SK-N-SH treated with all-trans-retinoic acid at 6 μM for 48 hours (cell line): ENCODE data around the gene ORC3.

Experiments used
- ATAC-seq: fragments of 200-7000 bp; cut with Tn5 transposase; 3 replicates; pipeline ENCODE4 v1.9.1; 2020; ENCODE audit warnings: mild to moderate bottlenecking, moderate library complexity
- ARNTL ChIP-seq: fragments of 450-650 bp; formaldehyde crosslinking; IDR thresholded peaks from 2 replicates; pipeline ENCODE4 v1.5.0; 2020; ENCODE audit warnings: low read depth, mild to moderate bottlenecking, moderate library complexity, borderline replicate concordance
- BACH2 ChIP-seq: fragments of 250-450 bp; sonication (Bioruptor Pico); IDR thresholded peaks from 2 replicates; pipeline ENCODE4 v1.9.0; 2021; ENCODE audit warnings: mild to moderate bottlenecking, borderline replicate concordance
- CREB5 ChIP-seq: fragments of 250-450 bp; sonication (Bioruptor Pico); IDR thresholded peaks from 2 replicates; pipeline ENCODE4 v1.5.1; 2020; ENCODE audit warnings: low read depth, mild to moderate bottlenecking, moderate library complexity
- CSDC2 ChIP-seq: fragments of 250-450 bp; sonication (Bioruptor Pico); IDR thresholded peaks from 2 replicates; pipeline ENCODE4 v1.5.0; 2020; ENCODE audit warnings: mild to moderate bottlenecking, moderate library complexity
- CSRNP3 ChIP-seq: fragments of 250-450 bp; sonication (Bioruptor Pico); IDR thresholded peaks from 2 replicates; pipeline ENCODE4 v1.5.1; 2021; ENCODE audit warnings: mild to moderate bottlenecking, moderate library complexity
- GLIS3 ChIP-seq: fragments of 250-450 bp; sonication (Bioruptor Pico); IDR thresholded peaks from 2 replicates; pipeline ENCODE4 v1.5.0; 2020; ENCODE audit warnings: mild to moderate bottlenecking, moderate library complexity
- ISL1 ChIP-seq: fragments of 250-450 bp; sonication (Bioruptor Pico); IDR thresholded peaks from 2 replicates; pipeline ENCODE4 v2.1.2; 2022; ENCODE audit warnings: mild to moderate bottlenecking, moderate library complexity
- OSR1 ChIP-seq: fragments of 250-450 bp; sonication (Bioruptor Pico); IDR thresholded peaks from 2 replicates; pipeline ENCODE4 v1.8.0; 2022; ENCODE audit warnings: moderate library complexity, mild to moderate bottlenecking, inconsistent platforms
- PATZ1 ChIP-seq: fragments of 250-450 bp; sonication (Bioruptor Pico); IDR thresholded peaks from 2 replicates; pipeline ENCODE4 v1.8.0; 2020; ENCODE audit warnings: mild to moderate bottlenecking, moderate library complexity, borderline replicate concordance
- POU6F1 ChIP-seq: fragments of 250-450 bp; sonication (Bioruptor Pico); IDR thresholded peaks from 2 replicates; pipeline ENCODE4 v1.8.0; 2021; ENCODE audit warnings: low read depth, mild to moderate bottlenecking, moderate library complexity, borderline replicate concordance
- PPARA ChIP-seq: fragments of 250-450 bp; sonication (Bioruptor Pico); IDR thresholded peaks from 2 replicates; pipeline ENCODE4 v1.5.0; 2020; ENCODE audit warnings: mild to moderate bottlenecking, borderline replicate concordance
- RARB ChIP-seq: fragments of 250-450 bp; sonication (Bioruptor Pico); IDR thresholded peaks from 2 replicates; pipeline ENCODE4 v1.8.0; 2021; ENCODE audit warnings: mild to moderate bottlenecking, moderate library complexity
- SNAI2 ChIP-seq: fragments of 250-450 bp; sonication (Bioruptor Pico); IDR thresholded peaks from 2 replicates; pipeline ENCODE4 v1.5.0; 2020; ENCODE audit warnings: mild to moderate bottlenecking, moderate library complexity
- TSHZ2 ChIP-seq: fragments of 250-450 bp; sonication (Bioruptor Pico); IDR thresholded peaks from 2 replicates; pipeline ENCODE4 v1.5.0; 2020; ENCODE audit warnings: mild to moderate bottlenecking, moderate library complexity
- ZC3H10 ChIP-seq: fragments of 250-450 bp; sonication (Bioruptor Pico); IDR thresholded peaks from 2 replicates; pipeline ENCODE4 v1.5.1; 2021; ENCODE audit warnings: mild to moderate bottlenecking, moderate library complexity
- ZFP3 ChIP-seq: fragments of 250-450 bp; sonication (Bioruptor Pico); IDR thresholded peaks from 2 replicates; pipeline ENCODE4 v1.5.0; 2020; ENCODE audit warnings: mild to moderate bottlenecking, moderate library complexity
- ZFP30 ChIP-seq: fragments of 450-650 bp; formaldehyde crosslinking; IDR thresholded peaks from 2 replicates; pipeline ENCODE4 v1.5.0; 2022; ENCODE audit warnings: mild to moderate bottlenecking, moderate library complexity
- ZNF565 ChIP-seq: fragments of 450-650 bp; formaldehyde crosslinking; conservative IDR thresholded peaks from 2 replicates; pipeline ENCODE4 v1.5.0; 2020; ENCODE audit warnings: low read depth, mild to moderate bottlenecking, moderate library complexity
- ZNF8 ChIP-seq: fragments of 450-650 bp; formaldehyde crosslinking; IDR thresholded peaks from 2 replicates; pipeline ENCODE4 v1.5.0; 2020; ENCODE audit warnings: mild to moderate bottlenecking, moderate library complexity

The ORC3 gene

GRCh38 chr6:87551799-87552198 is 38.1 kb upstream of the ORC3 start (continued):
- no peak for TF ChIP-seq CSRNP3 (CRISPR knock-in tag)

- TF ChIP-seq OSR1 (CRISPR knock-in tag) (no peak), ARNTL (no peak), ZC3H10 (CRISPR knock-in tag) (no peak), ZFP3 (CRISPR knock-in tag) (no peak), SNAI2 (CRISPR knock-in tag) (no peak), CSDC2 (CRISPR knock-in tag) (no peak)
- ATAC-seq = no peak
Measured at GRCh38 chr6:87553159-87553765, 36.7 kb upstream of the ORC3 start.

GRCh38 chr6:87555506-87555905 is 34.4 kb upstream of the ORC3 start:
- no peak for TF ChIP-seq CREB5 (CRISPR knock-in tag)
- TF ChIP-seq ISL1 (CRISPR knock-in tag) = no peak
- TF ChIP-seq PATZ1 (CRISPR knock-in tag) = no peak
- no peak for TF ChIP-seq ARNTL
- no peak for TF ChIP-seq RARB (CRISPR knock-in tag)
- TF ChIP-seq CSRNP3 (CRISPR knock-in tag) = no peak
- no peak for TF ChIP-seq POU6F1 (CRISPR knock-in tag)
- TF ChIP-seq ZFP3 (CRISPR knock-in tag) = no peak
- TF ChIP-seq PPARA = no peak
- no peak for TF ChIP-seq ZFP30
- TF ChIP-seq, all 23 proteins: peak for 0
- no peak for ATAC-seq

GRCh38 chr6:87558446-87558845 is 31.5 kb upstream of the ORC3 start:
- no peak for ATAC-seq
- TF ChIP-seq GLIS3 (CRISPR knock-in tag) (no peak), RARB (CRISPR knock-in tag) (no peak), CREB5 (CRISPR knock-in tag) (no peak), OSR1 (CRISPR knock-in tag) (no peak), ZNF565 (CRISPR knock-in tag) (no peak), CSRNP3 (CRISPR knock-in tag) (no peak), ZNF8 (CRISPR knock-in tag) (no peak), TSHZ2 (no peak), BACH2 (CRISPR knock-in tag) (no peak)
